G401.6 (cell line): ENCODE data around the gene SLC30A2.

ENCODE experiments used
- FAIRE-seq: peaks from 2 replicates; lab custom pipeline; 2012; peaks lifted over from hg19 to GRCh38; lab: Jason Lieb, UNC

SLC30A2 gene

GRCh38 chr1:26070296-26070962 is 24.5 kb upstream of the SLC30A2 start:
- no peak for FAIRE-seq

- FAIRE-seq: no peak
Measured at GRCh38 chr1:26069941-26070295, 24.0 kb upstream of the SLC30A2 start.

- no peak for FAIRE-seq
Measured at GRCh38 chr1:26067432-26067911, 21.6 kb upstream of the SLC30A2 start, which contains the start of gene TRIM63. TSS of gene TRIM63 (minus strand) at chr1:26067630. CDS start at chr1:26067494, 136 bp downstream.

- FAIRE-seq: no peak
Measured at GRCh38 chr1:26066857-26067256, 20.9 kb upstream of the SLC30A2 start.

- FAIRE-seq: no peak
Measured at GRCh38 chr1:26066160-26066559, 20.2 kb upstream of the SLC30A2 start.

GRCh38 chr1:26064553-26064952 is 18.6 kb upstream of the SLC30A2 start:
- FAIRE-seq: no peak

GRCh38 chr1:26060832-26061574 is 15.1 kb upstream of the SLC30A2 start:
- FAIRE-seq: no peak

- FAIRE-seq: no peak
Measured at GRCh38 chr1:26059906-26060305, 14.0 kb upstream of the SLC30A2 start.

- FAIRE-seq: no peak
Measured at GRCh38 chr1:26058052-26058595, 12.2 kb upstream of the SLC30A2 start.

- no peak for FAIRE-seq
Measured at GRCh38 chr1:26057189-26057588, 11.3 kb upstream of the SLC30A2 start.

- no peak for FAIRE-seq
Measured at GRCh38 chr1:26055041-26055440, 9.1 kb upstream of the SLC30A2 start.

GRCh38 chr1:26053718-26054560 is 8.0 kb upstream of the SLC30A2 start:
- no peak for FAIRE-seq

- FAIRE-seq: no peak
Measured at GRCh38 chr1:26050248-26050640, 4.3 kb upstream of the SLC30A2 start.

GRCh38 chr1:26049531-26050247 is 3.8 kb upstream of the SLC30A2 start:
- no peak for FAIRE-seq

GRCh38 chr1:26047278-26047874 is 1.5 kb upstream of the SLC30A2 start:
- no peak for FAIRE-seq

GRCh38 chr1:26046246-26047095 is 553 bp upstream of the SLC30A2 start:
- FAIRE-seq: no peak

- no peak for FAIRE-seq
Measured at GRCh38 chr1:26044971-26045721, 772 bp downstream of the SLC30A2 start.

GRCh38 chr1:26044414-26044813 is 1.5 kb downstream of the SLC30A2 start:
- no peak for FAIRE-seq

- FAIRE-seq: no peak
Measured at GRCh38 chr1:26043765-26044164, 2.2 kb downstream of the SLC30A2 start.

GRCh38 chr1:26041978-26042377 is 3.9 kb downstream of the SLC30A2 start:
- no peak for FAIRE-seq
